ENCODE results near the gene RHOF. TPM values are rescaled to one million over a fixed set of nuclear protein-coding genes. Genes with fewer than 3 reads are reported as not detected.
"Not testable (repeated sequence)": the region's sequence is repeated elsewhere in the genome, so short reads cannot be mapped to it uniquely, and the experiment has no call there.

RHOF gene
- total and polyA plus RNA-seq, 12 donors = 4.1 to 49.5 (median 21.8) TPM

DNA sequence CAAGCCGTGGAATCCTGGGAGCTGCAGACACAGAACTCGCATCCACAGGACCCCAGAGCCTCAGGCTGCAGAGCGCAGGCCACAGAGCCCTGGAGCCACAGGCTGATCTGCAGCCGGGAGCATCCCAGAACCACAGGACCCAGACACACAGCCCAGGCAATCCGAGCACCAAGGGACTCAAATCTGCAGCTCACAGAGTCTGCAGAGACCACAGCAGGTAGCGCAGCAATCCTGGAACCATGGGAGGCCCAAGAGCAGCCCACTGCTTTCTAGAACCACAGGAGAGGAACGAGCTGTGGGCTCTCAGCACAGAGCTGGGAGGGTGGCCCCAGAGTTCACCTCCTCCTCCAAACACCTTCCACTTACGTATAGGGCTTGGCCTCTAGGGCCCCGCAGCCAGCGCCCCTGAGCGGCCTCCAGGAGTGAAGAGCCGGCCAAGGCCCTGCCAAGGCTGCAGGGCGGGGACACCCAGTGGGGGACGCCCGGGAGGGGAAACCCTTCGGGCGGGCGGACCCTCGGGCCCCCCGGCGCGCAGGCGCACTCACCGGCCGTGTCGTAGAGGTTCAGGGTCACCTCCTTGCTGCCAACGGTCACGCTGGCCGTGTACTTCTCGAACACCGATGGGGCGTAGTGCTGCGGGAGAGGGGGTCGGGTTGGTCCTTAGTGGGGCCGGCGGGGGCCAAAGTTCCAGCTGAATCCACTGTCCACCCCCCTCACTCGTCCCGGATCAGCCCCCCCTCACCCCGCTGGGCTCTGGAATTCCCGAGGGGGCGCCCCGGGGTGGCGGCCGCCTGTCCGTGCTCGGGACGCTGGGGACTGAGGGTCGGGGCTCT lies 665 bp downstream of the RHOF start:
- Histone ChIP-seq H3K9me3 (replicated peaks in 1 of 3) (no peaks in the 10 kb centered on the region), H3K27me3 (no peaks in the 10 kb centered on the region), H3K36me3 (replicated peaks in 1 of 2) (peaks cover 0 to 13% of the 10 kb centered on the region in 2 donors), H3K4me3 (peak overlapping the region in 2 of 4 donors; percentile 33 to 60), H3K4me1 (replicated peaks in 1 of 2) (peaks cover 40 to 55% of the 10 kb centered on the region in 2 donors), H3K27ac (peak overlapping the region; percentile 22 to 100 (median 61))
- WGBS, 4 donors = 15 to 57% (median 21%) methylated on average over 6 to 48 of the region's 48 CpGs
- peak; percentile 58 to 72 (median 66) for DNase-seq
- intact Hi-C loops (cut with DNase I) = loop anchor here (5.0 to 10.0 kb wide), 3 partner anchors 91 to 102 kb away; no protein-coding TSS in a partner anchor
- no peak for TF ChIP-seq POLR2A (IDR thresholded peaks at IDR 0.05)
- TF ChIP-seq, protein P1, sequence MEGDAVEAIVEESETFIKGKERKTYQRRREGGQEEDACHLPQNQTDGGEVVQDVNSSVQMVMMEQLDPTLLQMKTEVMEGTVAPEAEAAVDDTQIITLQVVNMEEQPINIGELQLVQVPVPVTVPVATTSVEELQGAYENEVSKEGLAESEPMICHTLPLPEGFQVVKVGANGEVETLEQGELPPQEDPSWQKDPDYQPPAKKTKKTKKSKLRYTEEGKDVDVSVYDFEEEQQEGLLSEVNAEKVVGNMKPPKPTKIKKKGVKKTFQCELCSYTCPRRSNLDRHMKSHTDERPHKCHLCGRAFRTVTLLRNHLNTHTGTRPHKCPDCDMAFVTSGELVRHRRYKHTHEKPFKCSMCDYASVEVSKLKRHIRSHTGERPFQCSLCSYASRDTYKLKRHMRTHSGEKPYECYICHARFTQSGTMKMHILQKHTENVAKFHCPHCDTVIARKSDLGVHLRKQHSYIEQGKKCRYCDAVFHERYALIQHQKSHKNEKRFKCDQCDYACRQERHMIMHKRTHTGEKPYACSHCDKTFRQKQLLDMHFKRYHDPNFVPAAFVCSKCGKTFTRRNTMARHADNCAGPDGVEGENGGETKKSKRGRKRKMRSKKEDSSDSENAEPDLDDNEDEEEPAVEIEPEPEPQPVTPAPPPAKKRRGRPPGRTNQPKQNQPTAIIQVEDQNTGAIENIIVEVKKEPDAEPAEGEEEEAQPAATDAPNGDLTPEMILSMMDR (IDR thresholded peaks at IDR 0.05) = no peak

GRCh38 chr12:121791671-121792551 lies 1.6 kb downstream of the RHOF start:
- DNase-seq = peak in 4 of 7 donors; percentile 30 to 62 (median 56)
- intact Hi-C loops (cut with DNase I) = loop anchor here (5.0 to 10.0 kb wide), 3 partner anchors 90 to 103 kb away; no protein-coding TSS in a partner anchor
- Histone ChIP-seq H3K27ac (peak overlapping the region in 4 of 5 donors; percentile 48 to 100 (median 80)), H3K36me3 (replicated peaks in 1 of 2) (peaks cover 0 to 13% of the 10 kb centered on the region in 2 donors), H3K4me1 (replicated peaks in 1 of 2) (peaks cover 33 to 52% of the 10 kb centered on the region in 2 donors), H3K9me3 (replicated peaks in 1 of 3) (no peaks in the 10 kb centered on the region), H3K4me3 (no peak overlapping the region), H3K27me3 (no peaks in the 10 kb centered on the region)
- WGBS, 4 donors = 50 to 62% (median 52%) methylated on average over 9 to 14 of the region's 14 CpGs
- no peak for TF ChIP-seq POLR2A (IDR thresholded peaks at IDR 0.05)

DNA sequence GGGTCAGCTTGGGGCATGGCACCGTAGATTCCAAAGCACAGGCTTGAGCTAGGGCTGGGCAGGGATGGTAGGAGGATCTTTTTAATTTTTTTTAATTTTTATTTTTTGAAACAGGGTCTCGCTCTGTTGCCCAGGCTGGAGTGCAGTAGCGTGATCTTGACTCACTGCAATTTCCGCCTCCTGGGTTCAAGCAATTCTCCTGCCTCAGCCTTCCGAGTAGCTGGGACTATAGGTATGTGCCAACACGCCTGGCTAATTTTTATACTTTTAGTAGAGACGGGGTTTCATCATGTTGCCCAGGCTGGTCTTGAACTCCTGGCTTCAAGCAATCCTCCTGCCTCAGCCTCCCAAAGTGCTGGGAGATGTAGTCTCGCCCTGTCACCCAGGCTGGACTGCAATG lies 2.7 kb downstream of the RHOF start:
- intact Hi-C loops (cut with DNase I) = loop anchor here (5.0 to 10.0 kb wide), 3 partner anchors 88 to 104 kb away; no protein-coding TSS in a partner anchor
- H3K27me3 ChIP-seq; H3K4me3 ChIP-seq; H3K9me3 ChIP-seq (replicated peaks in 1 of 3); H3K36me3 ChIP-seq (replicated peaks in 1 of 2); H3K27ac ChIP-seq; DNase-seq: not testable (repeated sequence)
- WGBS, 4 donors = 90 to 98% (median 96%) methylated on average over 6 to 8 of the region's 8 CpGs
- H3K4me1 ChIP-seq (replicated peaks in 1 of 2) = peaks cover 27 to 42% of the 10 kb centered on the region in 2 donors

GRCh38 chr12:121789800-121790728 lies 3.4 kb downstream of the RHOF start:
- TF ChIP-seq POLR2A (IDR thresholded peaks at IDR 0.05) = no peak
- TF ChIP-seq, protein P1 (IDR thresholded peaks at IDR 0.05) = no peak
- 53 to 68% (median 65%) methylated on average over 15 to 28 of the region's 28 CpGs for WGBS, 4 donors
- Histone ChIP-seq H3K36me3 (replicated peaks in 1 of 2) (no peaks in the 10 kb centered on the region), H3K27me3 (no peaks in the 10 kb centered on the region), H3K9me3 (replicated peaks in 1 of 3) (no peaks in the 10 kb centered on the region), H3K4me1 (replicated peaks in 1 of 2) (peaks cover 21 to 36% of the 10 kb centered on the region in 2 donors), H3K4me3 (no peak overlapping the region), H3K27ac (peak overlapping the region in 4 of 5 donors; percentile 4 to 73 (median 38))
- intact Hi-C loops (cut with DNase I) = loop anchor here (5.0 to 10.0 kb wide), 3 partner anchors 88 to 105 kb away; no protein-coding TSS in a partner anchor
- peak in 6 of 7 donors; percentile 48 to 81 (median 68) for DNase-seq

Measured in adrenal gland (tissue), 12 donors.